GM19043 (cell line): Measurements from ENCODE around the gene HTR4.

Source experiments
- ATAC-seq: cut with Tn5 transposase; IDR thresholded peaks from one replicate; pipeline ENCODE4 v1.9.1; 2021; ENCODE audit warnings: low read depth; ENCODE audit not compliant: unreplicated experiment

The HTR4 gene

GRCh38 chr5:148445578-148445977 is 208.7 kb downstream of the HTR4 start:
- ATAC-seq: no peak

- ATAC-seq: peak; percentile 92
These were observed 210.3 kb downstream of the HTR4 start for GRCh38 chr5:148443998-148444397.

GRCh38 chr5:148443241-148443640 is 211.1 kb downstream of the HTR4 start:
- no peak for ATAC-seq

GRCh38 chr5:148438933-148439332 is 215.4 kb downstream of the HTR4 start:
- no peak for ATAC-seq

- no peak for ATAC-seq
These were observed 217.1 kb downstream of the HTR4 start for GRCh38 chr5:148437249-148437648.

GRCh38 chr5:148436029-148436428 is 218.3 kb downstream of the HTR4 start:
- ATAC-seq: no peak

- no peak for ATAC-seq
These were observed 220.5 kb downstream of the HTR4 start for GRCh38 chr5:148433826-148434225.
